H1 (cell line): ENCODE data around the gene FAIM2. TPM values are rescaled to one million over a fixed set of nuclear protein-coding genes. Genes with fewer than 3 reads are reported as not detected.

Experiments
- CTCF ChIA-PET: fragments of 300-600 bp; sonication (Branson Sonifier 250); formaldehyde crosslinking; loops from one replicate; lab custom pipeline; 2021; ENCODE audit not compliant: partially characterized antibody; lab: Charles Lee
- POLR2A ChIA-PET: fragments of 300-600 bp; sonication (Branson Sonifier 250); formaldehyde crosslinking; loops from one replicate; lab custom pipeline; 2021; ENCODE audit warnings: inconsistent platforms; ENCODE audit not compliant: partially characterized antibody; lab: Charles Lee
- DNase-seq, 2 experiments: peaks; one replicate each; pipeline versions ENCODE4 v3.0.0 to v3.0.0-alpha.2; 2010 to 2022; ENCODE audit warnings: low spot score in 2 of 2, low read depth in 1 of 2, mixed read lengths in 1 of 2
- FAIRE-seq: peaks from 2 replicates; lab custom pipeline; 2011; peaks lifted over from hg19 to GRCh38; lab: Jason Lieb, UNC
- H2AFZ ChIP-seq: 2 replicates; pipeline ENCODE4 v1.8.1; 2012; ENCODE audit warnings: low read length, inconsistent platforms
- H2AK5ac ChIP-seq: 2 replicates; pipeline ENCODE4 v1.6.1; 2013; ENCODE audit warnings: low read depth, low read length
- H2BK120ac ChIP-seq: replicated peaks from 2 replicates; pipeline ENCODE3; 2013; ENCODE audit warnings: low read depth, low read length, inconsistent platforms
- H2BK12ac ChIP-seq: 2 replicates; pipeline ENCODE4 v1.6.1; 2013; ENCODE audit warnings: low read depth, low read length
- H2BK15ac ChIP-seq: 2 replicates; pipeline ENCODE4 v1.6.1; 2013; ENCODE audit warnings: low read length
- H2BK20ac ChIP-seq: 2 replicates; pipeline ENCODE4 v1.6.1; 2013; ENCODE audit warnings: low read length
- H2BK5ac ChIP-seq: 2 replicates; pipeline ENCODE4 v1.6.1; 2013; ENCODE audit warnings: low read depth, low read length
- H3K14ac ChIP-seq: 2 replicates; pipeline ENCODE4 v1.6.1; 2013; ENCODE audit warnings: inconsistent platforms; ENCODE audit not compliant: insufficient read length
- H3K18ac ChIP-seq: 2 replicates; pipeline ENCODE4 v1.6.1; 2013; ENCODE audit warnings: low read length; ENCODE audit errors: extremely low read depth
- H3K23ac ChIP-seq: 2 replicates; pipeline ENCODE4 v1.6.1; 2013; ENCODE audit warnings: inconsistent platforms; ENCODE audit not compliant: insufficient read length
- H3K23me2 ChIP-seq: 2 replicates; pipeline ENCODE4 v1.6.1; 2013; ENCODE audit warnings: low read depth, low read length
- H3K27ac ChIP-seq: 2 replicates; pipeline ENCODE4 v1.6.1; 2011; ENCODE audit warnings: low read depth, low read length, inconsistent platforms
- H3K27me3 ChIP-seq, 4 experiments: replicated peaks in 1 of 4; 1 replicate in 1 of 4; 2 replicates in 3 of 4; pipeline versions ENCODE4 v1.6.1 to v1.8.1; 2011 to 2013; ENCODE audit warnings: low read length in 3 of 4, mild to moderate bottlenecking in 3 of 4, inconsistent platforms in 2 of 4, mixed read lengths in 2 of 4, moderate library complexity in 1 of 4; ENCODE audit not compliant: control insufficient read depth in 3 of 4, insufficient read depth in 3 of 4; ENCODE audit errors: extremely low read depth in 1 of 4
- H3K36me3 ChIP-seq, 4 experiments: 2 replicates each; pipeline versions ENCODE4 v1.6.1 to v1.8.1; 2011 to 2013; ENCODE audit warnings: mild to moderate bottlenecking in 4 of 4, low read length in 3 of 4, moderate library complexity in 2 of 4, control low read depth in 1 of 4, inconsistent platforms in 1 of 4; ENCODE audit not compliant: insufficient read depth in 4 of 4, control insufficient read depth in 2 of 4
- H3K4ac ChIP-seq: replicated peaks from 2 replicates; pipeline ENCODE3; 2013; ENCODE audit warnings: low read length, low read depth, mixed read lengths, inconsistent platforms; ENCODE audit not compliant: insufficient read length
- H3K4me1 ChIP-seq, 4 experiments: replicated peaks in 1 of 4; 1 replicate in 1 of 4; 2 replicates in 3 of 4; pipeline versions ENCODE4 v1.6.1 to v1.8.1; 2011 to 2013; ENCODE audit warnings: low read length in 3 of 4, inconsistent platforms in 2 of 4, mixed read lengths in 1 of 4; ENCODE audit not compliant: insufficient read depth in 4 of 4, control insufficient read depth in 3 of 4
- H3K4me2 ChIP-seq, 2 experiments: 2 replicates each; pipeline versions ENCODE4 v1.6.1 to v1.8.1; 2011 to 2013; ENCODE audit warnings: low read depth in 2 of 2, low read length in 2 of 2, control low read depth in 1 of 2, inconsistent platforms in 1 of 2, mild to moderate bottlenecking in 1 of 2; ENCODE audit not compliant: insufficient read depth in 1 of 2
- H3K4me3 ChIP-seq, 4 experiments: fragments of 200-600, 300-600 bp in 1 of 4; sonication (generic), shearing (Covaris generic), sonication (Bioruptor Twin) in 1 of 4; 2 replicates each; pipeline versions ENCODE4 v1.5.1 to v1.8.1; 2011 to 2016; ENCODE audit warnings: low read length in 4 of 4, low read depth in 3 of 4, control low read depth in 2 of 4, inconsistent platforms in 2 of 4, mild to moderate bottlenecking in 2 of 4, mixed read lengths in 1 of 4, moderate library complexity in 1 of 4; ENCODE audit not compliant: insufficient read depth in 2 of 4; ENCODE audit errors: extremely low read depth in 1 of 4
- H3K56ac ChIP-seq: replicated peaks from 2 replicates; pipeline ENCODE3; 2013; ENCODE audit warnings: low read depth, mild to moderate bottlenecking, mixed read lengths, low read length, inconsistent platforms; ENCODE audit not compliant: insufficient read length
- H3K79me1 ChIP-seq: 2 replicates; pipeline ENCODE4 v1.6.1; 2013; ENCODE audit warnings: low read depth, low read length, control low read depth
- H3K79me2 ChIP-seq, 2 experiments: 2 replicates each; pipeline versions ENCODE4 v1.6.1 to v1.8.1; 2012 to 2013; ENCODE audit warnings: low read length in 2 of 2, mild to moderate bottlenecking in 2 of 2, inconsistent platforms in 1 of 2; ENCODE audit not compliant: insufficient read depth in 2 of 2, control insufficient read depth in 1 of 2
- H3K9ac ChIP-seq, 4 experiments: replicated peaks in 1 of 4; 1 replicate in 1 of 4; 2 replicates in 3 of 4; pipeline versions ENCODE4 v1.6.1 to v1.8.1; 2011 to 2013; ENCODE audit warnings: low read depth in 3 of 4, low read length in 3 of 4, control low read depth in 2 of 4, mild to moderate bottlenecking in 2 of 4, moderate library complexity in 2 of 4, inconsistent platforms in 1 of 4; ENCODE audit errors: extremely low read depth in 1 of 4
- H3K9me3 ChIP-seq, 2 experiments: 2 replicates each; pipeline versions ENCODE4 v1.6.1 to v1.8.1; 2012 to 2013; ENCODE audit warnings: mild to moderate bottlenecking in 2 of 2, moderate library complexity in 2 of 2, control low read depth in 1 of 2, inconsistent platforms in 1 of 2, low read depth in 1 of 2, low read length in 1 of 2, mixed read lengths in 1 of 2; ENCODE audit not compliant: insufficient read depth in 2 of 2
- H4K20me1 ChIP-seq, 2 experiments: replicated peaks in 1 of 2; 2 replicates each; pipeline versions ENCODE3 to v1.8.1; 2011 to 2013; ENCODE audit warnings: inconsistent platforms in 2 of 2, low read length in 2 of 2, mild to moderate bottlenecking in 1 of 2; ENCODE audit not compliant: insufficient read depth in 2 of 2, control insufficient read depth in 1 of 2
- H4K5ac ChIP-seq: 2 replicates; pipeline ENCODE4 v1.6.1; 2013; ENCODE audit warnings: low read length, low read depth, mixed read lengths, inconsistent platforms; ENCODE audit not compliant: insufficient read length
- H4K8ac ChIP-seq: 2 replicates; pipeline ENCODE4 v1.8.0; 2013; ENCODE audit warnings: mild to moderate bottlenecking, moderate library complexity, low read length, inconsistent platforms; ENCODE audit not compliant: insufficient read depth; ENCODE audit errors: extremely low read depth
- H4K91ac ChIP-seq: replicated peaks from 2 replicates; pipeline ENCODE3; 2013; ENCODE audit warnings: low read length, mixed read lengths, inconsistent platforms; ENCODE audit not compliant: insufficient read length
- BACH1 ChIP-seq: IDR thresholded peaks from 2 replicates; pipeline ENCODE4 v1.6.1; 2012; ENCODE audit warnings: low read length, improper control_type of control experiment
- EGR1 ChIP-seq: IDR thresholded peaks from 2 replicates; pipeline ENCODE4 v1.6.1; 2011; ENCODE audit warnings: low read depth, low read length, borderline replicate concordance
- FOSL1 ChIP-seq: IDR thresholded peaks from 2 replicates; pipeline ENCODE4 v1.6.1; 2011; ENCODE audit warnings: mild to moderate bottlenecking, low read depth, low read length, moderate library complexity; ENCODE audit not compliant: insufficient read depth
- HDAC2 ChIP-seq, 2 experiments: fragments of 300-600 bp in 1 of 2; sonication (generic) in 1 of 2; IDR thresholded peaks; 2 replicates each; pipeline ENCODE4 v1.6.1; 2011 to 2012; ENCODE audit warnings: low read depth in 2 of 2, low read length in 2 of 2, mild to moderate bottlenecking in 2 of 2, moderate library complexity in 2 of 2, borderline replicate concordance in 1 of 2, inconsistent platforms in 1 of 2
- JUN ChIP-seq: IDR thresholded peaks from 2 replicates; pipeline ENCODE4 v1.6.1; 2011; ENCODE audit warnings: low read depth, mild to moderate bottlenecking, improper control_type of control experiment, low read length
- KDM5A ChIP-seq: fragments of 200-600 bp; IDR thresholded peaks from 2 replicates; pipeline ENCODE4 v1.7.1; 2012; ENCODE audit warnings: mild to moderate bottlenecking, low read length, inconsistent platforms, mixed read lengths
- NRF1 ChIP-seq: IDR thresholded peaks from 2 replicates; pipeline ENCODE4 v1.6.1; 2011; ENCODE audit warnings: mild to moderate bottlenecking, low read depth, low read length, improper control_type of control experiment
- POLR2A ChIP-seq, 2 experiments: IDR thresholded peaks; 1 replicate in 1 of 2; 2 replicates in 1 of 2; pipeline ENCODE4 v1.6.1; 2011; ENCODE audit warnings: low read depth in 2 of 2, low read length in 2 of 2, mild to moderate bottlenecking in 2 of 2; ENCODE audit errors: control extremely low read depth in 1 of 2
- SRF ChIP-seq: IDR thresholded peaks from 2 replicates; pipeline ENCODE4 v1.6.1; 2011; ENCODE audit warnings: mild to moderate bottlenecking, low read depth, low read length, moderate library complexity
- TAF7 ChIP-seq: optimal IDR thresholded peaks from 2 replicates; pipeline ENCODE3; 2011; ENCODE audit warnings: low read depth, mild to moderate bottlenecking, inconsistent platforms, low read length, moderate library complexity, borderline replicate concordance
- WGBS, 2 experiments: shearing (Covaris generic) in 1 of 2; methylation state at CpG; one replicate each; pipeline versions ENCODE4 v1.1.6 to v1.1.7; 2013 to 2015; ENCODE audit warnings: low lambda C conversion rate in 2 of 2, mixed read lengths in 2 of 2, inconsistent platforms in 1 of 2, low coverage in 1 of 2, missing lambda C conversion rate in 1 of 2; ENCODE audit not compliant: insufficient replicate concordance in 2 of 2, insufficient coverage in 1 of 2, insufficient read length in 1 of 2; ENCODE audit errors: extremely low coverage in 1 of 2, missing lambda C conversion rate in 1 of 2; 5-methylcytosine and 5-hydroxymethylcytosine counted together
- polyA plus RNA-seq, 7 experiments: library from polyadenylated mRNA; depleted of rRNA in 3 of 7; stranded (reverse) in 5 of 7; unstranded in 2 of 7; fragments of >200 nt in 5 of 7; fragments of 200-250 nt in 2 of 7; gene quantifications; 1 replicate in 5 of 7; 2 replicates in 1 of 7; 4 replicates in 1 of 7; pipeline versions ENCODE4 v1.2.1 to v1.2.3, GENCODE V29; 2011 to 2013; ENCODE audit warnings: missing spikeins in 2 of 7, mixed read lengths in 2 of 7
- total RNA-seq: library from RNA; stranded (reverse); fragmentation: NEBNext Ultra II Directional; extraction: Animal tissue kit (Norgen Biotek cat#: 25700); gene quantifications from 2 replicates; pipeline ENCODE4 v1.2.1, GENCODE V29; 2021

FAIM2 gene
- total and polyA plus RNA-seq, 2 of the 8 experiments (the other 6 are each of a cell fraction or from before 2014, with no cell fraction given): 0.89 to 1.3 TPM

- H3K23me2 ChIP-seq: peaks cover 5% of the 10 kb centered on the region; the same call in 1 of the 2 replicates
- H4K5ac ChIP-seq: no peak overlapping the region
- no peak for FAIRE-seq
- peak overlapping the region; percentile 49; the same call in 1 of the 2 replicates for H2AFZ ChIP-seq
- H3K14ac ChIP-seq: no peak overlapping the region
- 0 out of 2 replicates have a peak overlapping the region, but pooled peaks have one; percentile 23 for H2BK12ac ChIP-seq
- no peak overlapping the region for H3K4me3 ChIP-seq
- H2BK20ac ChIP-seq: no peak overlapping the region
- peaks cover 0 to 19% (median 17%) of the 10 kb centered on the region in 4 experiments; a peak in 5 of 7 replicates for H3K27me3 ChIP-seq
- ChIA-PET POLR2A (no interaction called here), CTCF (interaction anchor here (0.7 to 1.5 kb wide), 10 partner anchors 9 to 152 kb away, joined by 3 to 9 read pairs (median 3); no protein-coding TSS in a partner anchor)
- no peak overlapping the region for H3K23ac ChIP-seq
- H3K4me1 ChIP-seq: peaks cover 0 to 13% (median 3%) of the 10 kb centered on the region in 4 experiments; a peak in 5 of 7 replicates
- no peaks in the 10 kb centered on the region for H3K79me1 ChIP-seq
- H2BK15ac ChIP-seq: no peak overlapping the region
- no peak for DNase-seq
- no peaks in the 10 kb centered on the region for H4K20me1 ChIP-seq
- TF ChIP-seq NRF1 (no peak), FOSL1 (no peak), JUN (no peak), BACH1 (no peak), POLR2A (IDR thresholded peaks at IDR 0.05; ENCODE audit: control extremely low read depth in 1 of 2, low read depth in 2 of 2, low read length in 2 of 2) (no peak), TAF7 (no peak), EGR1 (no peak), HDAC2 (IDR thresholded peaks at IDR 0.05; ENCODE audit: borderline replicate concordance in 1 of 2, low read depth in 2 of 2, low read length in 2 of 2) (no peak), KDM5A (no peak), SRF (no peak)
- H3K9ac ChIP-seq: no peak overlapping the region
- no peak overlapping the region for H3K56ac ChIP-seq
- H2BK120ac ChIP-seq: no peak overlapping the region
- 81% methylated on average over 11 of the region's 11 CpGs; no CpG with 5 or more reads in 1 of the 2 experiments for WGBS, 2 experiments
- no peak overlapping the region; the same call in 1 of the 2 replicates for H3K18ac ChIP-seq
- no peak overlapping the region for H4K8ac ChIP-seq
- no peak overlapping the region for H4K91ac ChIP-seq
- H3K9me3 ChIP-seq: no peaks in the 10 kb centered on the region
- H2AK5ac ChIP-seq: no peak overlapping the region
- no peaks in the 10 kb centered on the region for H3K36me3 ChIP-seq
- H3K27ac ChIP-seq: no peak overlapping the region
- no peak overlapping the region for H3K4ac ChIP-seq
- H3K4me2 ChIP-seq: peak overlapping the region; percentile 74 to 79; a peak in 2 of 4 replicates
- H3K79me2 ChIP-seq: no peaks in the 10 kb centered on the region
- no peak overlapping the region for H2BK5ac ChIP-seq
Observed at GRCh38 chr12:49904601-49905000, 901 bp upstream of the FAIM2 start.
